Stimulated activated CD8-positive, alpha-beta memory T cell treated with anti-CD3 and anti-CD28 coated beads, Interleukin-7, amount 100 ng/mL, for 4 hours (primary cell): ENCODE measurements around the gene KCNK15.
"Not testable (repeated sequence)": the region's sequence is repeated elsewhere in the genome, so short reads cannot be mapped to it uniquely, and the experiment has no call there.

Source experiments
- DNase-seq, 2 donors: peaks; one replicate each; pipeline ENCODE4 v3.0.0-alpha.2; 2020; ENCODE audit warnings: low read depth in 2 of 2

KCNK15 gene

DNA sequence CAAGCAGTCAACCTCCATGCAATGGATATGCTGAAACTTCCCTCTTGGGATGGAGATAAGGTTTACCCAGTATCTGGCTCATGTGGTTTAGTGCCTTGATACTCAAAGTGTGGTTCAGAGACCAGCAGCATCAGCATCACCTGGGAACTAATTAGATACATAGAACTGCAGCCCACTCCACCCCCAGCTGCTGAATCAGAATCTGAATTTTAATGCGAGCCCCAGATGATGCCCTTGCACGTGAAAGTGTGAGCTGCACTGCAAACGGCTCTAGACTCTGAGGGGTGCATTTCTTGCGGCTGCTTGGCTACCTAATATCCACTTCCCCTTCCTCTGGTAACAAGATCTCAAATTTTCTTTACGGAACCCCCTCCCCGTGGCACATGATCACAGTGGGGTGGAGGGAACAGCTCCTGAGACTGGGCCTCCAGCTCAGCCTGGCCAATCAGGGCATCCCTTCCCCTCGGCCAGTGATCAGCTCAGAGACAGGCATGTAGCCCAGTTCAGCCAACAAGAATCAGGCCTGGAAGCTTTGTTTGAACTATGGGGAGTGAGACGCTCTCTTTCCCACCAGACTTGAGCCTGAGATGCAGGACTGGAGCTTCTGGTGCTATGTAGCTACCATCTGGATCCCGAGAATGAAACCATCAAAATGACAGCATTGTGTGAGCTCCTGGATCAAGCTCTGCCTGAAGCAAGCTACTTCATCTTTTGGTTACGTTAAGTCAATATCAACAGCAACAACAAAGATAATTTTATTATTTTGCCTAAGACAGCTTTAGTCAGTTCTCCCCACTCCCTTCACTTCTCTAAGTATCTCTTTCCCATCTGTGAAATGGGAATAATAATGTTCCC, 12.8 kb downstream of the KCNK15 start:
- no peak for DNase-seq

DNA sequence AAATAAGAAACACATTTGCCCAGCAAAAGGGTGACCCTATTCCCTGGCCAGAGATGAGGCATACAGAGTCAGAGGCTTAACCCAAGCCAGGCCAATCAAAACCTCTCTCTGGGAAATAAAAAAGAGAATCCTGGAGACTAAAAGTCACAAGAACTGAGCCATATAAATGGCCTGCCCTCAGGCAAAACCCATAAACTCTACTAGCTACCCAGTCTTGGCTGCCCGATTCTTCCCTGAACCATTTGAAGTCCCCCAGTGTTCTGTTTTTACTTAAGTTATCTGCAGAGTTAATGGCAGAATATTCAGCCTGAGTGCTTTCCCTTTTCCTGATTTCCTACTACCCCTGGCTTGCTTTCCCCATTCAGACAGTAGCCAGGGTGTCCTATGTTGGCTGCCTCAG, 13.9 kb downstream of the KCNK15 start:
- no peak for DNase-seq

DNA sequence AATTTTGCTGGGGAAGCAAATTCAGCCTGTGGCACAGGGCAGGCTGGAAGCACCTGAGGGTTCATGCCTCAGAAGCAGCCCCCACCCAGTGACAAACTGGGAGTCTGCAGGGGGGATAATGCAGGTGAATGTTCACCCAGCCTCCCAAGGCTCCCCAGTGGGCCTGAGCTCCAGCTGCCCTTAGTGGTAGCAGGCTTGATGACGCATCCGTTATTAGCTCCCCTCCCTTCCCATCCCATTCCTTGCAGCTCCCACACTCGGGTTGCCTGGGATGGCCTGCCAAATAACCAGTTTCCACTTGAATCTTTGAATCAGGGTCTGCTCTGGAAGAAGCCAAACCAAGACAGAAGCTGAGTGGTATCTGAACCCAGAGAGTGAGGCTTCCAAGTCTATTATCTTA, 15.8 kb downstream of the KCNK15 start:
- DNase-seq = no peak

DNA sequence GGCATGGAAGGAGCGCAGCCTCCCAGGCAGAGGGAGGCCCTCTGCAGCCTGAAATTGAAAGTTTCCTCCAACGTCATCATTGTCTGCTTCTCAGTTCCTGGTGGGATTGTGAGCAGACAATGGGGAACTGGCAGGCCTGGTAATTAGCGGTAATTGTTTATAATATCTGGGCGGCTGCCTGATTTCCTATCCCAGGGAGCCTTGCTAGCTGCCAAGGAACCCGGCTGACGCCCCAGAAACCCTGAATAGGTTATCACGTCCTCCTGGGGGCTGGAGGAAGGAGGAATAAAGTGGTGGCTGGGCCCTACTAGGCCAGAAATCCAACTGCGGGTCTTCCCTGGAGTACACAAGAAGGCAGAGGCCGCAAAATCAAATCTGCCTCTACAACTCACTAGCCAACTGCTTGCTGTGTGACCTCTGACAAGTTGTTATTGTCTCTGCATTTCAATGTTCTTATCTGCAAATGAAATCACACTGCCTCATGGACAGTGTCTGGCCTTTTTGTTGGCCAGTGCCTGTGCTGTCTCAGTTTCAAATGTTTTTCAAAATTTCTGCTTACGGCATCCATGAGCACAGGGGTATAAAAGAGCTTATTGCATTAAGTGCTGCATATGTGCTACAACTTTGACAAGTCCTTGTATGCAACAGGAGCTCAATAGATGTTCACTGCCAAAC, 16.9 kb downstream of the KCNK15 start:
- no peak for DNase-seq

DNA sequence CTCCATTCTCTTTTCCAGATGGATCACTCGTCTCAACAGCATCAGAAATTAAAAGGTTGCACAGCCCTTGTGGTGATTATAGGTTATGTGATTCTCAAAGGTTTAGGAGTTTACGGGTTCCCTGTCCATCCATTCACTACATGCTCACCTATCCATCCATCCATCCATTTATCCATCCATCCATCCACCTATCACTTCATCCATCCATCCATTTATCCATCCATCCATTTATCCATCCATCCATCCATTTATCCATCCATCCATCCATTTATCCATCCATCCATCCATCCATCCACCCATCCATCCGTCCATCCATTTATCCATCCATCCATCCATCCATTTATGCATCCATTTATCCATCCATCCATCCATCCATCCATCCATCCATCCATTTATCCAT, 18.1 kb downstream of the KCNK15 start:
- DNase-seq = not testable (repeated sequence)

- no peak for DNase-seq
These were observed 19.4 kb downstream of the KCNK15 start for GRCh38 chr20:44765091-44765490.

- no peak for DNase-seq
These were observed 20.2 kb downstream of the KCNK15 start for GRCh38 chr20:44765701-44766347.

- no peak for DNase-seq
These were observed 22.6 kb downstream of the KCNK15 start for GRCh38 chr20:44768256-44768655.

- DNase-seq = no peak
These were observed 23.3 kb downstream of the KCNK15 start for GRCh38 chr20:44768854-44769480.

DNA sequence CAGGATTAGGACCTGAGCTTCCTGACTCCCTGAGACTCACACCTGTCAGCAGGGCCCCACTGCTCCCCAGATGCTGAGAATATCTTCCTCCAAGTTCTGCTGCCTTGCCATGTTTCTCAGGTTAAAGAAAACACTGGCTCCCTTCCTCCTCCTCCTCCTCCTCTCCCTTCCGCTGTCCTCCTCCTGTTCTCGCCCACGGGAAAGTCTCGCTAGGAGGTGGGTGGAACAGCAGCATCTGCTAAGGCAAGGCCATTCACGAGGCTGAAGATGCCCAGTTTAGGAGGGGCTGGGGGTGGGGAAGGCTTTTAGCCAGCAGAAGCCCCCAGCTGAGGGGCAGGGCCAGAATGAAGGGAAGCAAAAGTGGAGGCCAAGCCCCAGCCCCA, 23.8 kb downstream of the KCNK15 start:
- DNase-seq = no peak

DNA sequence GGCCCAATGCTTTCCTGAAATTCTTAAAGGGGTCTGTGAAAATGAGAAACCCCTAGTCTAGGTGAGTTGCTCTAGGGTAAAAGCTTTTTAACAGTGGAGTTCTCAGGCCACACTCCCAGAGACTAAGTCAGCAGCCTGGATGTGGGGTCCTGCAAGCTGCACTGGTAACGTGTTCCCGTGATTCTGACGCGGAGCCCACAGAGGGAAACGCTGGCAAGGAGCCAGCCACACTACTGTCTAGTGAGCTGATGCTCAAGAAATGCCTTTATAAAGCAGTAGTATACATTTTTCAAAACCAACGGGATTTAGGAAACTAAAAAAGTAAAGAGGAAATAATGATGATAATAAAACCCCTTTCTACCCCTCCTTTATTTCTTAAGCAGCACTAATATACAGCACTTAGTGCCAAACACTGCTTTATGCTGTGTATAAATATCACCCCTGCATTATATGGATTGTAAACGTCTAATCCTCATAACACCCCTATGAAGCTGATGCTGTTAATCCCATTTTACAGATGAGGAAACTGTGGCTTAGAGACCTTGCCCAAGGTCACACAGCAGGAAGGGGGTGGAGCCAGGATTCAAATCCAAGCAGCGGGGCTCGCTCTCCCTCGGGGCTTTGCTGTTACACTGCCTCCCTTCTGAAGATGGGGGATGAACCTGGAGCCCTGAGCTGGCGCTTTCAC, 25.0 kb downstream of the KCNK15 start:
- DNase-seq = no peak

- DNase-seq = no peak
These were observed 25.5 kb downstream of the KCNK15 start for GRCh38 chr20:44771172-44771535.

DNA sequence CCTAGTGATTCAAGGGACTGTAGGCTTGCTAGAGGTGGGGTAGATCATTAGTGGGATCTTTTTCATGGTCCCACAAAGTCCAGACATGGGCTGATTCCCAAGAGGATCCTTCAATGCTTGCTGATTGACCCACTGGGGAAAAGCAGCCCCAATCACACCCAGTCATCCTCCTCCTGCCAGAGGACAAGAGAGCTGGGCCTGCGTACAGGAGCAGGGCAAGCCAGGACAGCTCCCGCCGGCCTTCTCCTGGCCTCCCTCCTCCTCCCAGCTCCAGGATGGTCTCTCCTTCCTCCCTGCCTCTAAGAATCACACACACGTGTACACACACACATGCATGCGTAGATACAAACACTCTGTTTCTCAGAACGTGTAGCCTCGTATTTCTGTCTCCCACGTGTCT, 27.0 kb downstream of the KCNK15 start:
- no peak for DNase-seq

DNA sequence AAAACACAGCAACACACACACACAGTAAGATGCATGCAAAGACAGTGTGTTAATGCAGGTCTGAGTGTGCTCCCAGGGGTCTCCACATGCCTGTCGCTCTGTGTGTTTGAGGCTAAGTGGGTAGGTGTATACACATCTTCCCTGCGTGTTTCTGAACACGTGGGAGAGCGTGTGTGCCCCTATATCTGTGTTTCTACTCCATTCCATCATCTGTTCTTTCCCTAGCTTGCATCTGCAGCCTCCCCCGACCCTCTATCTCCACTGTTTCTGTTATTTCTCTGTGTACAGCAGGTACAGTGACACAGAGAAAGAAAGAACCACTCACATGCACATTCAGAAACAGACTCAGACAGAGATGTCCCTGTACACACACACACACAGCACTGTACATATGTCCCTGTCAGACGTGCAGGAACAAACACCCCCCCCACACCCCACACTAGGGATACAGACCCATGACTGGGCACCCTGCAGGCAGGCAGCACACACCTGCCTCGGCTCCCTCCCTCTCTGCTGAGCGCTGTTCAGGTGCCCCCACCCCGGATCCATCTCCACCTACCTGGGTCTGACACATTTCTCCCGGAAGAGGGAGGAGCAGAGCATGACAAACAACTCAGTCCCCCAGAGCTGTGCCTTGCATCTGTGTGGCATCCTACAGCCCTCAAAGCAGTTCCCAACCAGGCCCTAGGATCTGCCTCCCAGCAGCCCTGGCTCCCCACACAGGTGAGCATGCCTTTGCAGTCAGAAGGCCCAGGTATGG, 27.6 kb downstream of the KCNK15 start:
- no peak for DNase-seq

- no peak for DNase-seq
These were observed 31.3 kb downstream of the KCNK15 start for GRCh38 chr20:44776980-44777379.

GRCh38 chr20:44780226-44780625, 34.6 kb downstream of the KCNK15 start:
- no peak for DNase-seq

- no peak for DNase-seq
These were observed 35.5 kb downstream of the KCNK15 start for GRCh38 chr20:44781118-44781517.

- no peak for DNase-seq
These were observed 36.1 kb downstream of the KCNK15 start for GRCh38 chr20:44781791-44782190.

- no peak for DNase-seq
These were observed 39.0 kb downstream of the KCNK15 start for GRCh38 chr20:44784688-44785087.

- no peak for DNase-seq
These were observed 40.1 kb downstream of the KCNK15 start for GRCh38 chr20:44785768-44786167.

DNA sequence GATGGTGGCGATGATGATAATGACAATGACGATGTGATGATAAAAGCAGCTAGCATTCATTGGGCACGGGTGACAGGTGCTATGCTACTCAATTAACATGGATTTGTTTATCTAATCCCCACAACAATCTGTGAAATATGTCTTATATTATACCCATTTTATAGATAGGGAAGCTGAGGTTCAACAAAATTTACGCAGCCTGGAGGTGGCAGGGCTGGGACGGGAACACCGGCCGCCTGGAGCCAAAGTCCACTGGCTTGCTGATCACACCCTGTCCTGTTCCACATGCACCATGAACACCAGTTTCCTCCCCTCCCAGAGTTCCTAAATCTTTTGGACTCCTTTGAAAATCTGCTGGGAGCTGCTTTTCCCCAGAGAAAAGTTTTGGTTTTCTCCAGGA, 41.6 kb downstream of the KCNK15 start:
- DNase-seq = no peak
